ENCODE data around the gene PREX1.

Gene PREX1

GRCh38 chr20:48624315-48625020 lies 203.3 kb downstream of the PREX1 start:
- DNase-seq (ENCODE audit: low spot score) = peak; percentile 70

- DNase-seq (ENCODE audit: low spot score) = no peak
These were observed 203.9 kb downstream of the PREX1 start for GRCh38 chr20:48623906-48624265.

- no peak for DNase-seq (ENCODE audit: low spot score)
These were observed 204.5 kb downstream of the PREX1 start for GRCh38 chr20:48623176-48623905.

- DNase-seq (ENCODE audit: low spot score) = no peak
These were observed 205.4 kb downstream of the PREX1 start for GRCh38 chr20:48622421-48622820.

- peak; percentile 45 for DNase-seq (ENCODE audit: low spot score)
These were observed 206.3 kb downstream of the PREX1 start for GRCh38 chr20:48621376-48622078.

GRCh38 chr20:48620507-48621375 lies 207.1 kb downstream of the PREX1 start:
- peak; percentile 91 for DNase-seq (ENCODE audit: low spot score)

GRCh38 chr20:48620154-48620506 lies 207.7 kb downstream of the PREX1 start:
- DNase-seq (ENCODE audit: low spot score) = no peak

- DNase-seq (ENCODE audit: low spot score) = peak; percentile 78
These were observed 208.4 kb downstream of the PREX1 start for GRCh38 chr20:48619126-48620101.

GRCh38 chr20:48618631-48619030 lies 209.2 kb downstream of the PREX1 start:
- DNase-seq (ENCODE audit: low spot score) = no peak

GRCh38 chr20:48618052-48618451 lies 209.7 kb downstream of the PREX1 start:
- no peak for DNase-seq (ENCODE audit: low spot score)

GRCh38 chr20:48617481-48617880 lies 210.3 kb downstream of the PREX1 start:
- no peak for DNase-seq (ENCODE audit: low spot score)

- no peak for DNase-seq (ENCODE audit: low spot score)
These were observed 211.3 kb downstream of the PREX1 start for GRCh38 chr20:48616481-48616880.

GRCh38 chr20:48615871-48616270 lies 211.9 kb downstream of the PREX1 start:
- no peak for DNase-seq (ENCODE audit: low spot score)

GRCh38 chr20:48614593-48615274 lies 213.1 kb downstream of the PREX1 start:
- no peak for DNase-seq (ENCODE audit: low spot score)

GRCh38 chr20:48613926-48614325 lies 213.9 kb downstream of the PREX1 start:
- DNase-seq (ENCODE audit: low spot score) = no peak

- DNase-seq (ENCODE audit: low spot score) = no peak
These were observed 215.5 kb downstream of the PREX1 start for GRCh38 chr20:48612335-48612734.

GRCh38 chr20:48610996-48611395 lies 216.8 kb downstream of the PREX1 start:
- no peak for DNase-seq (ENCODE audit: low spot score)

GRCh38 chr20:48609491-48609978 lies 218.3 kb downstream of the PREX1 start:
- no peak for DNase-seq (ENCODE audit: low spot score)

GRCh38 chr20:48608756-48609155 lies 219.0 kb downstream of the PREX1 start:
- no peak for DNase-seq (ENCODE audit: low spot score)

GRCh38 chr20:48607544-48607865 lies 220.3 kb downstream of the PREX1 start:
- DNase-seq (ENCODE audit: low spot score) = no peak

Data from SK-N-DZ (cell line).